ENCODE data around the gene JAKMIP1.

JAKMIP1 gene

DNA sequence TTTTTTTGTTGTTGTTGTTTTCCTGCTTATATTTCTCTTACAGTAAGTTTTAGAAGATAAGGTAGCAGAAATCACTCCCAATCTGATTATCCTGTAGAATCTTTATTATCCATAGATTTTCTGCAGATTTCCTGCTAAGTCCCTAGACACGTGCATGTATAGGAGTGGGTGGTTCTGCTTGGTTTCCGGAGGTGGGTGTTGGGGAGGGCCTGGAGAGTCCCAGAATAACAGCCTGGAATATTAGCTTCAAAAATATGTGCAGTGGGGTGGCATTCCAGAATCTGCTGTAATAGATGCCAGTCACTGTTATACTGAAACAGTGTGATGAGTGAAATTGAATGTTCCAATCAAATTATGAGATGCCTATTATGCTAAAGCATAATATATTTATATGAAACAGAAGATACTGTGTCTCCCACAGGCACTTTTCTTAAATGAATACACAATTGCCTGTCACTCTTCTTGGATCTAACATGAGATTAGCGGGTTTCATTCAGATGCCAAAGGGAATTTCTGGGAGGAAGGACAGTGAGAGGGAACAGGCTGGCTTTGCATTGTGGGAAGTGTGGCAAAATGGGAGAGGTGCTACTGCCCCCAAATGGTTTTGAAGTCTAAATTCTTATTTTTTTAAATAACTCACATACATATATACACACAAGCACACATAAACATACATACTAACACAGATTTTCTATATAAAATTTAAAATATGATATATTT, 219.8 kb downstream of the JAKMIP1 start:
- Mint-ChIP-seq H3K27me3 (ENCODE audit: low read depth, poor library complexity) (peaks cover 52% of the 10 kb centered on the region), H3K4me1 (no peaks in the 10 kb centered on the region), H3K4me3 (no peak overlapping the region), H3K27ac (no peak overlapping the region), H3K36me3 (ENCODE audit: low read depth) (peaks cover 6% of the 10 kb centered on the region), H3K9me3 (peaks cover 32% of the 10 kb centered on the region)
- no peak for DNase-seq
- TF ChIP-seq, protein P1, sequence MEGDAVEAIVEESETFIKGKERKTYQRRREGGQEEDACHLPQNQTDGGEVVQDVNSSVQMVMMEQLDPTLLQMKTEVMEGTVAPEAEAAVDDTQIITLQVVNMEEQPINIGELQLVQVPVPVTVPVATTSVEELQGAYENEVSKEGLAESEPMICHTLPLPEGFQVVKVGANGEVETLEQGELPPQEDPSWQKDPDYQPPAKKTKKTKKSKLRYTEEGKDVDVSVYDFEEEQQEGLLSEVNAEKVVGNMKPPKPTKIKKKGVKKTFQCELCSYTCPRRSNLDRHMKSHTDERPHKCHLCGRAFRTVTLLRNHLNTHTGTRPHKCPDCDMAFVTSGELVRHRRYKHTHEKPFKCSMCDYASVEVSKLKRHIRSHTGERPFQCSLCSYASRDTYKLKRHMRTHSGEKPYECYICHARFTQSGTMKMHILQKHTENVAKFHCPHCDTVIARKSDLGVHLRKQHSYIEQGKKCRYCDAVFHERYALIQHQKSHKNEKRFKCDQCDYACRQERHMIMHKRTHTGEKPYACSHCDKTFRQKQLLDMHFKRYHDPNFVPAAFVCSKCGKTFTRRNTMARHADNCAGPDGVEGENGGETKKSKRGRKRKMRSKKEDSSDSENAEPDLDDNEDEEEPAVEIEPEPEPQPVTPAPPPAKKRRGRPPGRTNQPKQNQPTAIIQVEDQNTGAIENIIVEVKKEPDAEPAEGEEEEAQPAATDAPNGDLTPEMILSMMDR (IDR thresholded peaks at IDR 0.05): no peak

DNA sequence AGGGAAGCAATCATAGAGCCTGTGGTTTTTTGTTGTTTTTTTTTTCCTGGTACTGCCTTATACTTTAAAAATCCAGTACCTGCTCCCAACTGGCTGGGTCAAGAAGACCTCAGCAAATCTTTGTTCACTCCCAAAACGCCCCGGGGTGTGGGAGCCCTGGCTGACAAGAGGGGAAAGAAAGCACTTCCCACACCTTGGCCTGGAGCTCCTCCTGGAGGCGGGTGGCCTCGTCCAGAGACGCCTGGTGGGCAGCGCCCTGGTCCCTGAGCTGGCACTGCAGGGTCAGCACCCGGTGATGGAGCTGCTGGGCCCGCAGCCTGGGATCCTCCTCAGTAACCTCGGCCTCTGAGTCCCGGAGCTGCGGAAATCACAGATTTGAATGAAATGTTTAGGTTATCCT, 220.4 kb downstream of the JAKMIP1 start:
- TF ChIP-seq, protein P1 (IDR thresholded peaks at IDR 0.05): peak; percentile 50
- Mint-ChIP-seq H3K27ac (no peak overlapping the region), H3K4me3 (no peak overlapping the region), H3K36me3 (ENCODE audit: low read depth) (peaks cover 4% of the 10 kb centered on the region), H3K27me3 (ENCODE audit: low read depth, poor library complexity) (peaks cover 56% of the 10 kb centered on the region), H3K4me1 (no peaks in the 10 kb centered on the region), H3K9me3 (peaks cover 28% of the 10 kb centered on the region)
- DNase-seq: peak; percentile 60

DNA sequence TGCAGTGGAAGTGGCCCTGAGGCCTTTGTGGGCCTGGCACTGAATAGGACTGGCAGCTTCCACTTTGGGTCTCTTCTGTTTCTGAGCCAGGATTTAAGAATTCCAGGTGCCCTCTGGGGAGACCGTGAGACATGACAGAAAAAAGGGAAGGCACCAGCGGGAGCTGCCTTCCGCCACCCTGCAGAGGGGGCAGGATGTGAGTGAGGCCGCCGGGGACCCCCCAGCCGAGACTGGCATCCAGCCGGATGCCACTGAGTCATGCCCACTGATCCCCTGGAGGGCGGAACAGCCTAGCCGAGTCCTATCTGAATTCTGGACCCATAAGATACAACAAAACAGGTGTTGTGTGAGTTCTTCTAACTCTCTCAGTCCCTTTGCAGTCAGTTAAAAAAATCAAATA, 223.4 kb downstream of the JAKMIP1 start:
- DNase-seq: no peak
- Mint-ChIP-seq H3K27me3 (ENCODE audit: low read depth, poor library complexity) (peaks cover 45% of the 10 kb centered on the region), H3K4me1 (peaks cover 8% of the 10 kb centered on the region), H3K9me3 (no peaks in the 10 kb centered on the region), H3K27ac (no peak overlapping the region), H3K36me3 (ENCODE audit: low read depth) (no peaks in the 10 kb centered on the region), H3K4me3 (no peak overlapping the region)
- TF ChIP-seq, protein P1 (IDR thresholded peaks at IDR 0.05): no peak

DNA sequence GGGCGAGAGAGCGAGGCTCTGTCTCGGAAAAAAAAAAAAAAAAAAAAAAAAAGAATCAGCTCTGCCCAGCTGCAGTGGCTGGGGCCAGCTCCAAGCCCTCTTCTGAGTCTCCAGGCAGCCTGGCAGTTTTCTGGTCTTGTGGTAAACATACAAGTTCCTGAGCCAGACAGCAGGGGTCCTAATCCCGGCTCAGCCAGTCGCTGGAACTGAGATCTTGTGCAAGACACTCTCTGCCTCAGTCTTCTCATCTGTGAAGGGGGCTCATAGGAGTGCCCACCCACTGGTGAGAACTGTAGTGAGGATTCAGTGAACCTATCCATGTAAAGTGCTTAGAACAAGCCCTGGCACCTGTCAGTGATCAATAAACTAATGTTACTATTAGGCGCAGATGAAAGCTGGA, 223.9 kb downstream of the JAKMIP1 start:
- peaks cover 42% of the 10 kb centered on the region for H3K27me3 Mint-ChIP-seq (ENCODE audit: low read depth, poor library complexity)
- no peaks in the 10 kb centered on the region for H3K9me3 Mint-ChIP-seq
- no peak overlapping the region for H3K4me3 Mint-ChIP-seq
- H3K36me3 Mint-ChIP-seq (ENCODE audit: low read depth): no peaks in the 10 kb centered on the region
- DNase-seq: no peak
- no peak overlapping the region for H3K27ac Mint-ChIP-seq
- peaks cover 12% of the 10 kb centered on the region for H3K4me1 Mint-ChIP-seq
- TF ChIP-seq, protein P1 (IDR thresholded peaks at IDR 0.05): no peak
